ENCODE data around the gene IL36G. TPM values are rescaled to one million over a fixed set of nuclear protein-coding genes. Genes with fewer than 3 reads are reported as not detected.

IL36G gene
- polyA plus RNA-seq, 1 donor (not counting 4 experiments of a cell fraction or from before 2014, with no cell fraction given) = 20.2 TPM

- no peak overlapping the region for H3K4me3 ChIP-seq (ENCODE audit: control insufficient read depth in 2 of 3, extremely low read depth in 1 of 3, insufficient read depth in 2 of 3, low read depth in 1 of 3, low read length in 3 of 3)
- no peaks in the 10 kb centered on the region for H4K20me1 ChIP-seq (ENCODE audit: control insufficient read depth, extremely low read depth, insufficient read depth, low read length)
- no peak for FAIRE-seq
- H3K36me3 ChIP-seq (ENCODE audit: control insufficient read depth in 2 of 2, extremely low read depth in 1 of 2, insufficient read depth in 2 of 2, low read length in 2 of 2) = no peaks in the 10 kb centered on the region
- H3K4me2 ChIP-seq (ENCODE audit: control insufficient read depth, extremely low read depth, insufficient read depth, low read depth, low read length) = no peak overlapping the region
- H3K27ac ChIP-seq (ENCODE audit: control insufficient read depth, insufficient read depth, low read length) = no peak overlapping the region
- no peaks in the 10 kb centered on the region for H3K9me3 ChIP-seq (ENCODE audit: control insufficient read depth, low read depth, low read length)
- H3K27me3 ChIP-seq (ENCODE audit: control insufficient read depth, extremely low read depth, insufficient read depth, low read length) = peaks cover 15% of the 10 kb centered on the region
- dilution Hi-C loops (cut with MboI; ENCODE audit: extremely low pct_ligation_motif_present, low sequenced_read_pairs) = no loop called here
- no peaks in the 10 kb centered on the region for H3K9me1 ChIP-seq (ENCODE audit: control insufficient read depth, extremely low read depth, insufficient read depth, low read length)
- no peak for TF ChIP-seq CTCF (optimal IDR thresholded peaks at IDR 0.05 in 1 of 3, IDR thresholded peaks at IDR 0.05 in 1 of 3, conservative IDR thresholded peaks at IDR 0.05 in 1 of 3; ENCODE audit: extremely low read depth in 1 of 3, insufficient read depth in 2 of 3, low read length in 3 of 3)
- no peak for TF ChIP-seq EZH2 (IDR thresholded peaks at IDR 0.05; ENCODE audit: low read length)
- no peaks in the 10 kb centered on the region for H3K79me2 ChIP-seq (ENCODE audit: control insufficient read depth, insufficient read depth, low read length)
- no peak overlapping the region for H3K9ac ChIP-seq (ENCODE audit: control insufficient read depth, extremely low read depth, insufficient read depth, low read length)
- H2AFZ ChIP-seq (ENCODE audit: control insufficient read depth, low read length) = no peak overlapping the region
- DNase-seq (ENCODE audit: low read depth, low spot score) = no peak
- H3K4me1 ChIP-seq (ENCODE audit: control insufficient read depth, extremely low read depth, insufficient read depth, low read length) = no peaks in the 10 kb centered on the region
Observed at GRCh38 chr2:113024764-113025163, 47.0 kb downstream of the IL36G start.

DNA sequence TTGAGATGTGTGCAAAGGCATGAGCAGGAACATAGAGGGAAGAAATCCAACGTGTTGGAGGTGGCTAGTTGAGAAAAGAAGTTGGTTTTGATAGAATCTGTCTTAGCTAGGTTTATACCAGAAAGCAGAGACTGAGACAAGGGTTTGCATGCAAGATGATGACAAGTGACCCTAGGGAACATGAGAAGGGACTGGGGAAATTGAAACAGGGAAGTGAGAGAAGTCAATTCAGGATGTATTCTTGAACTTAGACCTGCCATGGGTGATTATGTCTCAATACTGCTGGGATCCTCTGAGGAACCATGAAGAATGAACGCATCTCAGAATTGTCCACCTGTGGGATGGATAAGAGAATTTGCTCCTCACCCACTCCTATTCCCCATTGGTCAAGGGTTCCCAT lies 47.9 kb downstream of the IL36G start:
- Histone ChIP-seq H3K27ac (ENCODE audit: control insufficient read depth, insufficient read depth, low read length) (no peak overlapping the region), H3K79me2 (ENCODE audit: control insufficient read depth, insufficient read depth, low read length) (no peaks in the 10 kb centered on the region), H3K4me3 (ENCODE audit: control insufficient read depth in 2 of 3, extremely low read depth in 1 of 3, insufficient read depth in 2 of 3, low read depth in 1 of 3, low read length in 3 of 3) (no peak overlapping the region), H3K36me3 (ENCODE audit: control insufficient read depth in 2 of 2, extremely low read depth in 1 of 2, insufficient read depth in 2 of 2, low read length in 2 of 2) (no peaks in the 10 kb centered on the region), H3K4me1 (ENCODE audit: control insufficient read depth, extremely low read depth, insufficient read depth, low read length) (no peaks in the 10 kb centered on the region), H4K20me1 (ENCODE audit: control insufficient read depth, extremely low read depth, insufficient read depth, low read length) (no peaks in the 10 kb centered on the region), H3K9me1 (ENCODE audit: control insufficient read depth, extremely low read depth, insufficient read depth, low read length) (no peaks in the 10 kb centered on the region), H3K27me3 (ENCODE audit: control insufficient read depth, extremely low read depth, insufficient read depth, low read length) (peaks cover 16% of the 10 kb centered on the region), H3K9ac (ENCODE audit: control insufficient read depth, extremely low read depth, insufficient read depth, low read length) (no peak overlapping the region), H3K9me3 (ENCODE audit: control insufficient read depth, low read depth, low read length) (no peaks in the 10 kb centered on the region), H2AFZ (ENCODE audit: control insufficient read depth, low read length) (no peak overlapping the region), H3K4me2 (ENCODE audit: control insufficient read depth, extremely low read depth, insufficient read depth, low read depth, low read length) (no peak overlapping the region)
- no peak for TF ChIP-seq CTCF (optimal IDR thresholded peaks at IDR 0.05 in 1 of 3, IDR thresholded peaks at IDR 0.05 in 1 of 3, conservative IDR thresholded peaks at IDR 0.05 in 1 of 3; ENCODE audit: extremely low read depth in 1 of 3, insufficient read depth in 2 of 3, low read length in 3 of 3)
- TF ChIP-seq EZH2 (IDR thresholded peaks at IDR 0.05; ENCODE audit: low read length) = no peak
- FAIRE-seq (no peak), DNase-seq (ENCODE audit: low read depth, low spot score) (no peak)
- dilution Hi-C loops (cut with MboI; ENCODE audit: extremely low pct_ligation_motif_present, low sequenced_read_pairs) = no loop called here
